HepG2 (cell line): ENCODE data around the gene RBFOX1. TPM values are rescaled to one million over a fixed set of nuclear protein-coding genes. Genes with fewer than 3 reads are reported as not detected.

Experiments used
- ATAC-seq: fragments of 200-7000 bp; cut with Tn5 transposase; 3 replicates; pipeline ENCODE4 v1.9.1; 2020; ENCODE audit warnings: mild to moderate bottlenecking, moderate library complexity
- BruUV-seq: library from RNA; stranded (reverse); fragments of 400-500 nt; replicated peaks from 2 replicates; lab custom pipeline; 2021; lab: Mats Ljungman, UMichigan
- CTCF ChIA-PET: fragments of 300-600 bp; formaldehyde crosslinking; extraction: SDS; loops from one replicate; lab custom pipeline; 2021; ENCODE audit warnings: low total read pairs, inconsistent platforms, low intra/inter-chr PET ratio; lab: Yijun Ruan, JAX
- POLR2A ChIA-PET: fragments of 350-600 bp; sonication (Branson Sonifier 250); formaldehyde crosslinking; loops from one replicate; lab custom pipeline; 2020; ENCODE audit warnings: antibody characterized with exemption, inconsistent platforms; lab: Yijun Ruan, JAX
- DNase-seq: peaks from one replicate; pipeline ENCODE4 v3.0.0-alpha.2; 2015; ENCODE audit warnings: low spot score
- FAIRE-seq: peaks from 3 replicates; lab custom pipeline; 2011; peaks lifted over from hg19 to GRCh38; lab: Jason Lieb, UNC
- H2AFZ ChIP-seq: one replicate; pipeline ENCODE4 v1.6.1; 2011; ENCODE audit warnings: low read length, inconsistent platforms
- H3K27ac ChIP-seq: fragments of 300-600 bp; 3 replicates; pipeline ENCODE4 v1.8.0; 2011; ENCODE audit warnings: mixed run types, mild to moderate bottlenecking, mixed read lengths, low read length, inconsistent platforms; ENCODE audit not compliant: insufficient read depth; ENCODE audit errors: extremely low read length
- H3K27me3 ChIP-seq, 2 experiments: fragments of 200-600 bp in 1 of 2; 2 replicates in 1 of 2; 3 replicates in 1 of 2; pipeline versions ENCODE4 v1.6.0 to v1.8.0; 2011; ENCODE audit warnings: low read length in 2 of 2, mild to moderate bottlenecking in 2 of 2, moderate library complexity in 2 of 2, inconsistent platforms in 1 of 2; ENCODE audit not compliant: insufficient read depth in 2 of 2, control insufficient read depth in 1 of 2
- H3K36me3 ChIP-seq, 2 experiments: fragments of 200-600 bp in 1 of 2; replicated peaks in 1 of 2; 2 replicates in 1 of 2; 3 replicates in 1 of 2; pipeline versions ENCODE4 v1.5.1 to v1.8.0; 2011; ENCODE audit warnings: low read length in 2 of 2, inconsistent platforms in 1 of 2; ENCODE audit not compliant: insufficient read depth in 2 of 2, control insufficient read depth in 1 of 2
- H3K4me1 ChIP-seq: 2 replicates; pipeline ENCODE4 v1.5.1; 2012; ENCODE audit warnings: low read length, inconsistent platforms; ENCODE audit not compliant: insufficient read depth
- H3K4me2 ChIP-seq: 2 replicates; pipeline ENCODE4 v1.6.0; 2011; ENCODE audit warnings: low read depth, low read length, inconsistent platforms
- H3K4me3 ChIP-seq, 3 experiments: fragments of 200-600 bp in 1 of 3; sonication (generic), shearing (Covaris generic) in 1 of 3; replicated peaks in 1 of 3; 2 replicates each; pipeline ENCODE4 v1.5.1; 2011 to 2016; ENCODE audit warnings: low read length in 3 of 3, inconsistent platforms in 2 of 3, low read depth in 2 of 3, mild to moderate bottlenecking in 2 of 3, control low read depth in 1 of 3, mixed read lengths in 1 of 3; ENCODE audit not compliant: insufficient read depth in 1 of 3
- H3K79me2 ChIP-seq: one replicate; pipeline ENCODE4 v1.6.1; 2011; ENCODE audit warnings: low read length, inconsistent platforms; ENCODE audit not compliant: insufficient read depth
- H3K9ac ChIP-seq: 2 replicates; pipeline ENCODE4 v1.6.0; 2011; ENCODE audit warnings: mild to moderate bottlenecking, low read depth, low read length, inconsistent platforms; ENCODE audit not compliant: insufficient read depth
- H3K9me3 ChIP-seq: 2 replicates; pipeline ENCODE4 v1.5.1; 2012; ENCODE audit warnings: mild to moderate bottlenecking, low read length
- H4K20me1 ChIP-seq: 2 replicates; pipeline ENCODE4 v1.6.0; 2011; ENCODE audit warnings: inconsistent platforms, mild to moderate bottlenecking, low read length, moderate library complexity; ENCODE audit not compliant: insufficient read depth
- CREM ChIP-seq, 2 experiments: sonication (generic) in 1 of 2; formaldehyde crosslinking in 1 of 2; IDR thresholded peaks; 2 replicates each; pipeline versions ENCODE4 v1.4.0 to v1.6.1; 2016 to 2020; ENCODE audit warnings: antibody characterized with exemption in 1 of 2, mild to moderate bottlenecking in 1 of 2, missing genetic modification reagents in 1 of 2
- GFI1 ChIP-seq: sonication (generic); formaldehyde crosslinking; IDR thresholded peaks from 2 replicates; pipeline ENCODE4 v1.5.0; 2020; ENCODE audit warnings: missing genetic modification reagents, mild to moderate bottlenecking, borderline replicate concordance
- KLF11 ChIP-seq: IDR thresholded peaks from 2 replicates; pipeline ENCODE4 v1.6.1; 2016; ENCODE audit warnings: missing compliant biosample characterization
- MED1 ChIP-seq: sonication (generic); formaldehyde crosslinking; IDR thresholded peaks from 2 replicates; pipeline ENCODE4 v1.4.0; 2020; ENCODE audit warnings: missing genetic modification reagents
- MIER3 ChIP-seq: IDR thresholded peaks from 2 replicates; pipeline ENCODE4 v1.6.1; 2016; ENCODE audit warnings: missing compliant biosample characterization, borderline replicate concordance
- RAD21 ChIP-seq: fragments of 450-650 bp; formaldehyde crosslinking; IDR thresholded peaks from 2 replicates; pipeline ENCODE4 v1.5.0; 2020; ENCODE audit warnings: mild to moderate bottlenecking
- U2AF1 ChIP-seq: fragments of 200-400 bp; formaldehyde crosslinking; optimal IDR thresholded peaks from 2 replicates; pipeline ENCODE3; 2017; ENCODE audit warnings: mild to moderate bottlenecking, low read depth, low read length
- ZBTB38 ChIP-seq: sonication (generic); formaldehyde crosslinking; IDR thresholded peaks from 2 replicates; pipeline ENCODE4 v1.5.1; 2020; ENCODE audit warnings: mild to moderate bottlenecking, missing genetic modification reagents
- ZNF557 ChIP-seq: sonication (generic); formaldehyde crosslinking; IDR thresholded peaks from 2 replicates; pipeline ENCODE4 v1.4.0; 2020; ENCODE audit warnings: missing genetic modification reagents
- WGBS: methylation state at CpG from one replicate; pipeline ENCODE4 v1.1.6; 2017; ENCODE audit warnings: low lambda C conversion rate; 5-methylcytosine and 5-hydroxymethylcytosine counted together
- in situ Hi-C: cut with HindIII; loops from 2 replicates; pipeline ENCODE4 v1.10.0; 2017; ENCODE audit warnings: low pct_unique_long_range_greater_than_20kb; ENCODE audit not compliant: extremely low pct_ligation_motif_present
- intact Hi-C: fragments of 100-400 bp; cut with micrococcal nuclease; formaldehyde crosslinking; loops from one replicate; pipeline ENCODE4 v1.10.0; 2022; ENCODE audit not compliant: unreplicated experiment
- polyA plus RNA-seq, 8 experiments: library from polyadenylated mRNA; depleted of rRNA in 3 of 8; stranded (reverse) in 7 of 8; unstranded in 1 of 8; fragments of >200 nt; fragmentation: Illumina TruSeq in 4 of 8; extraction: Trizol in 4 of 8; gene quantifications; 2 replicates each; pipeline versions ENCODE4 v1.2.1 to v1.2.3, GENCODE V29; 2011 to 2016; ENCODE audit warnings: low read depth in 4 of 8, missing spikeins in 1 of 8, mixed read lengths in 1 of 8; ENCODE audit not compliant: insufficient read depth in 1 of 8
- total RNA-seq, 5 experiments: library from RNA; depleted of rRNA; stranded (reverse); fragments of >200 nt; fragmentation: Illumina TruSeq; extraction: Trizol; gene quantifications; 2 replicates each; pipeline ENCODE4 v1.2.3, GENCODE V29; 2016; ENCODE audit warnings: low read depth in 1 of 5
- TF ChIP-seq, protein P1 (sequence below): sonication (generic); formaldehyde crosslinking; IDR thresholded peaks from 2 replicates; pipeline ENCODE4 v1.8.1; 2023; ENCODE audit warnings: mild to moderate bottlenecking, missing genetic modification reagents
- TF ChIP-seq, protein P2 (sequence below): sonication (generic); formaldehyde crosslinking; IDR thresholded peaks from 2 replicates; pipeline ENCODE4 v1.4.0; 2020; ENCODE audit warnings: mild to moderate bottlenecking, missing genetic modification reagents, borderline replicate concordance
- TF ChIP-seq, protein P3 (sequence below): IDR thresholded peaks from 2 replicates; pipeline ENCODE4 v1.4.0; 2020; ENCODE audit warnings: mild to moderate bottlenecking, missing genetic modification reagents
- TF ChIP-seq, protein P4 (sequence below): sonication (generic); formaldehyde crosslinking; IDR thresholded peaks from 2 replicates; pipeline ENCODE4 v1.4.0; 2020; ENCODE audit warnings: mild to moderate bottlenecking, missing genetic modification reagents
- TF ChIP-seq, protein P5 (sequence below): sonication (generic); formaldehyde crosslinking; conservative IDR thresholded peaks from 2 replicates; pipeline ENCODE4 v1.5.0; 2020; ENCODE audit warnings: missing genetic modification reagents

The RBFOX1 gene
- total and polyA plus RNA-seq, 2 of the 13 experiments (the other 11 are each of a cell fraction or from before 2014, with no cell fraction given): not detected

DNA sequence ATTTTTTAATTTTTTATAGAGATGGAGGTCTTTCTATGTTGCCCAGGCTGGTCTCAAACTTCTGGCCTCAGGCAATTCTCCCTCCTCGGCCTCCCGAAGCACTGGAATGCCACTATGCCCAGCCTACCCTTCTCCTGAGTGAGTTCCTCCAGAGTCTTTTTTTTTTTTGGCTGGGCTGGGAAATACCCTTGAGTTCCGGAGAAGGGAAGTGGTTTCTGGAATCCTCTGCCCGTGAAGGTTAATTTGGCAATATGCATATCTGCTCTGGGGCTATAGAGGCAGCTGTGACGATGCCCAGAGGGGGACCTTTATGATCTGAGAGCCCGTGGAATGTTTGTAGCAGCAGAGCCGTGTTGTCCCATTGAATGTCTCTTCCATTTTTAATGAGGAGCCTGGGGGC lies 217.5 kb downstream of the RBFOX1 start:
- Histone ChIP-seq H3K9me3 (no peaks in the 10 kb centered on the region), H3K4me1 (no peaks in the 10 kb centered on the region), H3K27ac (no peak overlapping the region), H2AFZ (no peak overlapping the region), H3K36me3 (no peaks in the 10 kb centered on the region), H3K4me2 (no peak overlapping the region), H3K27me3 (peaks cover 0 to 17% of the 10 kb centered on the region in 2 experiments; a peak in 2 of 5 replicates), H3K79me2 (no peaks in the 10 kb centered on the region), H3K9ac (no peak overlapping the region), H3K4me3 (no peak overlapping the region), H4K20me1 (no peaks in the 10 kb centered on the region)
- intact Hi-C loops: no loop called here
- in situ Hi-C loops: no loop called here
- CTCF ChIA-PET: no interaction called here
- ATAC-seq (no peak), FAIRE-seq (no peak), DNase-seq (no peak)
- BruUV-seq: no TSS peak
- POLR2A ChIA-PET: no interaction called here
- WGBS: 2% methylated on average over 7 of the region's 7 CpGs
- TF ChIP-seq RAD21 (no peak), KLF11 (CRISPR knock-in tag) (no peak), CREM (IDR thresholded peaks at IDR 0.05) (no peak), CREM (CRISPR knock-in tag; IDR thresholded peaks at IDR 0.05) (no peak), ZNF557 (CRISPR knock-in tag) (no peak), GFI1 (CRISPR knock-in tag) (no peak), MIER3 (no peak), ZBTB38 (CRISPR knock-in tag) (no peak), U2AF1 (no peak), MED1 (CRISPR knock-in tag) (no peak)
- TF ChIP-seq, protein P1, sequence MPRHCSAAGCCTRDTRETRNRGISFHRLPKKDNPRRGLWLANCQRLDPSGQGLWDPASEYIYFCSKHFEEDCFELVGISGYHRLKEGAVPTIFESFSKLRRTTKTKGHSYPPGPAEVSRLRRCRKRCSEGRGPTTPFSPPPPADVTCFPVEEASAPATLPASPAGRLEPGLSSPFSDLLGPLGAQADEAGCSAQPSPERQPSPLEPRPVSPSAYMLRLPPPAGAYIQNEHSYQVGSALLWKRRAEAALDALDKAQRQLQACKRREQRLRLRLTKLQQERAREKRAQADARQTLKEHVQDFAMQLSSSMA (CRISPR knock-in tag): no peak
- TF ChIP-seq, protein P2, sequence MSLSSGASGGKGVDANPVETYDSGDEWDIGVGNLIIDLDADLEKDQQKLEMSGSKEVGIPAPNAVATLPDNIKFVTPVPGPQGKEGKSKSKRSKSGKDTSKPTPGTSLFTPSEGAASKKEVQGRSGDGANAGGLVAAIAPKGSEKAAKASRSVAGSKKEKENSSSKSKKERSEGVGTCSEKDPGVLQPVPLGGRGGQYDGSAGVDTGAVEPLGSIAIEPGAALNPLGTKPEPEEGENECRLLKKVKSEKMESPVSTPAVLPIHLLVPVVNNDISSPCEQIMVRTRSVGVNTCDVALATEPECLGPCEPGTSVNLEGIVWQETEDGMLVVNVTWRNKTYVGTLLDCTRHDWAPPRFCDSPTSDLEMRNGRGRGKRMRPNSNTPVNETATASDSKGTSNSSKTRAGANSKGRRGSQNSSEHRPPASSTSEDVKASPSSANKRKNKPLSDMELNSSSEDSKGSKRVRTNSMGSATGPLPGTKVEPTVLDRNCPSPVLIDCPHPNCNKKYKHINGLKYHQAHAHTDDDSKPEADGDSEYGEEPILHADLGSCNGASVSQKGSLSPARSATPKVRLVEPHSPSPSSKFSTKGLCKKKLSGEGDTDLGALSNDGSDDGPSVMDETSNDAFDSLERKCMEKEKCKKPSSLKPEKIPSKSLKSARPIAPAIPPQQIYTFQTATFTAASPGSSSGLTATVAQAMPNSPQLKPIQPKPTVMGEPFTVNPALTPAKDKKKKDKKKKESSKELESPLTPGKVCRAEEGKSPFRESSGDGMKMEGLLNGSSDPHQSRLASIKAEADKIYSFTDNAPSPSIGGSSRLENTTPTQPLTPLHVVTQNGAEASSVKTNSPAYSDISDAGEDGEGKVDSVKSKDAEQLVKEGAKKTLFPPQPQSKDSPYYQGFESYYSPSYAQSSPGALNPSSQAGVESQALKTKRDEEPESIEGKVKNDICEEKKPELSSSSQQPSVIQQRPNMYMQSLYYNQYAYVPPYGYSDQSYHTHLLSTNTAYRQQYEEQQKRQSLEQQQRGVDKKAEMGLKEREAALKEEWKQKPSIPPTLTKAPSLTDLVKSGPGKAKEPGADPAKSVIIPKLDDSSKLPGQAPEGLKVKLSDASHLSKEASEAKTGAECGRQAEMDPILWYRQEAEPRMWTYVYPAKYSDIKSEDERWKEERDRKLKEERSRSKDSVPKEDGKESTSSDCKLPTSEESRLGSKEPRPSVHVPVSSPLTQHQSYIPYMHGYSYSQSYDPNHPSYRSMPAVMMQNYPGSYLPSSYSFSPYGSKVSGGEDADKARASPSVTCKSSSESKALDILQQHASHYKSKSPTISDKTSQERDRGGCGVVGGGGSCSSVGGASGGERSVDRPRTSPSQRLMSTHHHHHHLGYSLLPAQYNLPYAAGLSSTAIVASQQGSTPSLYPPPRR (CRISPR knock-in tag): no peak
- TF ChIP-seq, protein P3, sequence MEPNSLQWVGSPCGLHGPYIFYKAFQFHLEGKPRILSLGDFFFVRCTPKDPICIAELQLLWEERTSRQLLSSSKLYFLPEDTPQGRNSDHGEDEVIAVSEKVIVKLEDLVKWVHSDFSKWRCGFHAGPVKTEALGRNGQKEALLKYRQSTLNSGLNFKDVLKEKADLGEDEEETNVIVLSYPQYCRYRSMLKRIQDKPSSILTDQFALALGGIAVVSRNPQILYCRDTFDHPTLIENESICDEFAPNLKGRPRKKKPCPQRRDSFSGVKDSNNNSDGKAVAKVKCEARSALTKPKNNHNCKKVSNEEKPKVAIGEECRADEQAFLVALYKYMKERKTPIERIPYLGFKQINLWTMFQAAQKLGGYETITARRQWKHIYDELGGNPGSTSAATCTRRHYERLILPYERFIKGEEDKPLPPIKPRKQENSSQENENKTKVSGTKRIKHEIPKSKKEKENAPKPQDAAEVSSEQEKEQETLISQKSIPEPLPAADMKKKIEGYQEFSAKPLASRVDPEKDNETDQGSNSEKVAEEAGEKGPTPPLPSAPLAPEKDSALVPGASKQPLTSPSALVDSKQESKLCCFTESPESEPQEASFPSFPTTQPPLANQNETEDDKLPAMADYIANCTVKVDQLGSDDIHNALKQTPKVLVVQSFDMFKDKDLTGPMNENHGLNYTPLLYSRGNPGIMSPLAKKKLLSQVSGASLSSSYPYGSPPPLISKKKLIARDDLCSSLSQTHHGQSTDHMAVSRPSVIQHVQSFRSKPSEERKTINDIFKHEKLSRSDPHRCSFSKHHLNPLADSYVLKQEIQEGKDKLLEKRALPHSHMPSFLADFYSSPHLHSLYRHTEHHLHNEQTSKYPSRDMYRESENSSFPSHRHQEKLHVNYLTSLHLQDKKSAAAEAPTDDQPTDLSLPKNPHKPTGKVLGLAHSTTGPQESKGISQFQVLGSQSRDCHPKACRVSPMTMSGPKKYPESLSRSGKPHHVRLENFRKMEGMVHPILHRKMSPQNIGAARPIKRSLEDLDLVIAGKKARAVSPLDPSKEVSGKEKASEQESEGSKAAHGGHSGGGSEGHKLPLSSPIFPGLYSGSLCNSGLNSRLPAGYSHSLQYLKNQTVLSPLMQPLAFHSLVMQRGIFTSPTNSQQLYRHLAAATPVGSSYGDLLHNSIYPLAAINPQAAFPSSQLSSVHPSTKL (CRISPR knock-in tag): no peak
- TF ChIP-seq, protein P4, sequence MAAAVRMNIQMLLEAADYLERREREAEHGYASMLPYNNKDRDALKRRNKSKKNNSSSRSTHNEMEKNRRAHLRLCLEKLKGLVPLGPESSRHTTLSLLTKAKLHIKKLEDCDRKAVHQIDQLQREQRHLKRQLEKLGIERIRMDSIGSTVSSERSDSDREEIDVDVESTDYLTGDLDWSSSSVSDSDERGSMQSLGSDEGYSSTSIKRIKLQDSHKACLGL (CRISPR knock-in tag): no peak
- TF ChIP-seq, protein P5, sequence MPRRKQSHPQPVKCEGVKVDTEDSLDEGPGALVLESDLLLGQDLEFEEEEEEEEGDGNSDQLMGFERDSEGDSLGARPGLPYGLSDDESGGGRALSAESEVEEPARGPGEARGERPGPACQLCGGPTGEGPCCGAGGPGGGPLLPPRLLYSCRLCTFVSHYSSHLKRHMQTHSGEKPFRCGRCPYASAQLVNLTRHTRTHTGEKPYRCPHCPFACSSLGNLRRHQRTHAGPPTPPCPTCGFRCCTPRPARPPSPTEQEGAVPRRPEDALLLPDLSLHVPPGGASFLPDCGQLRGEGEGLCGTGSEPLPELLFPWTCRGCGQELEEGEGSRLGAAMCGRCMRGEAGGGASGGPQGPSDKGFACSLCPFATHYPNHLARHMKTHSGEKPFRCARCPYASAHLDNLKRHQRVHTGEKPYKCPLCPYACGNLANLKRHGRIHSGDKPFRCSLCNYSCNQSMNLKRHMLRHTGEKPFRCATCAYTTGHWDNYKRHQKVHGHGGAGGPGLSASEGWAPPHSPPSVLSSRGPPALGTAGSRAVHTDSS: no peak
